SK-N-SH treated with all-trans-retinoic acid at 6 μM for 48 hours (cell line): ENCODE measurements around the gene RHEBL1.

ENCODE experiments used
- ATAC-seq: fragments of 200-7000 bp; cut with Tn5 transposase; 3 replicates; pipeline ENCODE4 v1.9.1; 2020; ENCODE audit warnings: mild to moderate bottlenecking, moderate library complexity
- ARNTL ChIP-seq: fragments of 450-650 bp; formaldehyde crosslinking; IDR thresholded peaks from 2 replicates; pipeline ENCODE4 v1.5.0; 2020; ENCODE audit warnings: low read depth, mild to moderate bottlenecking, moderate library complexity, borderline replicate concordance
- BACH2 ChIP-seq: fragments of 250-450 bp; sonication (Bioruptor Pico); IDR thresholded peaks from 2 replicates; pipeline ENCODE4 v1.9.0; 2021; ENCODE audit warnings: mild to moderate bottlenecking, borderline replicate concordance
- CSDC2 ChIP-seq: fragments of 250-450 bp; sonication (Bioruptor Pico); IDR thresholded peaks from 2 replicates; pipeline ENCODE4 v1.5.0; 2020; ENCODE audit warnings: mild to moderate bottlenecking, moderate library complexity
- ESRRG ChIP-seq: fragments of 250-450 bp; sonication (Bioruptor Pico); IDR thresholded peaks from 2 replicates; pipeline ENCODE4 v1.6.1; 2021; ENCODE audit warnings: mild to moderate bottlenecking
- GLIS3 ChIP-seq: fragments of 250-450 bp; sonication (Bioruptor Pico); IDR thresholded peaks from 2 replicates; pipeline ENCODE4 v1.5.0; 2020; ENCODE audit warnings: mild to moderate bottlenecking, moderate library complexity
- PPARA ChIP-seq: fragments of 250-450 bp; sonication (Bioruptor Pico); IDR thresholded peaks from 2 replicates; pipeline ENCODE4 v1.5.0; 2020; ENCODE audit warnings: mild to moderate bottlenecking, borderline replicate concordance
- RARB ChIP-seq: fragments of 250-450 bp; sonication (Bioruptor Pico); IDR thresholded peaks from 2 replicates; pipeline ENCODE4 v1.8.0; 2021; ENCODE audit warnings: mild to moderate bottlenecking, moderate library complexity
- SNAI2 ChIP-seq: fragments of 250-450 bp; sonication (Bioruptor Pico); IDR thresholded peaks from 2 replicates; pipeline ENCODE4 v1.5.0; 2020; ENCODE audit warnings: mild to moderate bottlenecking, moderate library complexity
- TOX ChIP-seq: fragments of 250-450 bp; sonication (Bioruptor Pico); IDR thresholded peaks from 2 replicates; pipeline ENCODE4 v1.8.0; 2021; ENCODE audit warnings: mild to moderate bottlenecking, moderate library complexity, borderline replicate concordance
- TSHZ2 ChIP-seq: fragments of 250-450 bp; sonication (Bioruptor Pico); IDR thresholded peaks from 2 replicates; pipeline ENCODE4 v1.5.0; 2020; ENCODE audit warnings: mild to moderate bottlenecking, moderate library complexity
- ZC3H10 ChIP-seq: fragments of 250-450 bp; sonication (Bioruptor Pico); IDR thresholded peaks from 2 replicates; pipeline ENCODE4 v1.5.1; 2021; ENCODE audit warnings: mild to moderate bottlenecking, moderate library complexity
- ZFP3 ChIP-seq: fragments of 250-450 bp; sonication (Bioruptor Pico); IDR thresholded peaks from 2 replicates; pipeline ENCODE4 v1.5.0; 2020; ENCODE audit warnings: mild to moderate bottlenecking, moderate library complexity
- ZFP30 ChIP-seq: fragments of 450-650 bp; formaldehyde crosslinking; IDR thresholded peaks from 2 replicates; pipeline ENCODE4 v1.5.0; 2022; ENCODE audit warnings: mild to moderate bottlenecking, moderate library complexity
- ZNF70 ChIP-seq: fragments of 450-650 bp; formaldehyde crosslinking; IDR thresholded peaks from 2 replicates; pipeline ENCODE4 v1.5.0; 2020; ENCODE audit warnings: mild to moderate bottlenecking, moderate library complexity
- ZNF8 ChIP-seq: fragments of 450-650 bp; formaldehyde crosslinking; IDR thresholded peaks from 2 replicates; pipeline ENCODE4 v1.5.0; 2020; ENCODE audit warnings: mild to moderate bottlenecking, moderate library complexity
- TF ChIP-seq, protein P1 (sequence below): fragments of 250-450 bp; sonication (Bioruptor Pico); IDR thresholded peaks from 2 replicates; pipeline ENCODE4 v1.5.1; 2021; ENCODE audit warnings: mild to moderate bottlenecking, moderate library complexity
- TF ChIP-seq, protein P2 (sequence below): fragments of 250-450 bp; sonication (Bioruptor Pico); IDR thresholded peaks from 2 replicates; pipeline ENCODE4 v1.8.0; 2020; ENCODE audit warnings: mild to moderate bottlenecking, moderate library complexity, borderline replicate concordance
- TF ChIP-seq, protein P3 (sequence below): fragments of 250-450 bp; sonication (Bioruptor Pico); IDR thresholded peaks from 2 replicates; pipeline ENCODE4 v1.5.1; 2020; ENCODE audit warnings: low read depth, mild to moderate bottlenecking, moderate library complexity

RHEBL1 gene

DNA sequence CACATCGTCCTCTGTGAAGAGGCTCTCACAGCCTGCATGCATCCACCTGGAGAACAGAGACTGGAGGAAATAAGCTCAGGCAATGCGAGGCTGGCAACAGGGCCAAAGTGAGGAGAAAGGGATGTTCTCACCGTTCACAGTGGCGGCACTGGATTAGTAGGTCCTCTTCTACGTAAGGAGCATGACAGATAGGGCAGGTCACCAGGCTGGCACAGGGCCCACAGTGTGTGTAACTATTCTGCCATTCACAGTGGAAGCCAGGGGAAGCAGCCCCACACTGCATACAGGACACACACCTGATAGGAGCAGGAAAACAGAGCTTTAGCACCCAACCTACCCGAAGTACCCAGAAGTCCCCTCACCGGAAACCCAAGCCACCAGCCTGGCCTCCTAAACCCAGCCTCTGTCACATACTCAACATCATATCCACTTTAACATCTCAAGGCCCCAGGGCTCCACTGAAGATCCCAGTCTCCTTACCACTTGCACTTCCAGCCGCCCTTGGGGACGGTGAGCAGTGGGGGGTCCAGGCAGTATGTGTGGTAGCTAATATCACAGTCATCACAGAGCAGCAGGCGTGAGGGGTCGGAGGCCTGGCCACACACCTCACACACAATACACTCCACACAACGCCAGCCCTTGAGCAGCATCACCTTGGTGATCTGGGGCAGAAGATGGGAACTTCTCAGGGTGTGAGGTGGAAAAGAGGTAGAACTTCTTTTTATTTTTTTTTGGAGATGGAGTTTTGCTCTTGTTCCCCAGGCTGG is 23.5 kb downstream of the RHEBL1 start:
- TF ChIP-seq SNAI2 (no peak), ZNF70 (CRISPR knock-in tag) (no peak), ESRRG (CRISPR knock-in tag) (no peak), ARNTL (CRISPR knock-in tag) (no peak), ZC3H10 (CRISPR knock-in tag) (no peak), TSHZ2 (CRISPR knock-in tag) (no peak), ZFP30 (CRISPR knock-in tag) (no peak), CSDC2 (CRISPR knock-in tag) (no peak), PPARA (CRISPR knock-in tag) (no peak), ZFP3 (no peak), ZNF8 (CRISPR knock-in tag) (no peak)
- TF ChIP-seq, protein P1, sequence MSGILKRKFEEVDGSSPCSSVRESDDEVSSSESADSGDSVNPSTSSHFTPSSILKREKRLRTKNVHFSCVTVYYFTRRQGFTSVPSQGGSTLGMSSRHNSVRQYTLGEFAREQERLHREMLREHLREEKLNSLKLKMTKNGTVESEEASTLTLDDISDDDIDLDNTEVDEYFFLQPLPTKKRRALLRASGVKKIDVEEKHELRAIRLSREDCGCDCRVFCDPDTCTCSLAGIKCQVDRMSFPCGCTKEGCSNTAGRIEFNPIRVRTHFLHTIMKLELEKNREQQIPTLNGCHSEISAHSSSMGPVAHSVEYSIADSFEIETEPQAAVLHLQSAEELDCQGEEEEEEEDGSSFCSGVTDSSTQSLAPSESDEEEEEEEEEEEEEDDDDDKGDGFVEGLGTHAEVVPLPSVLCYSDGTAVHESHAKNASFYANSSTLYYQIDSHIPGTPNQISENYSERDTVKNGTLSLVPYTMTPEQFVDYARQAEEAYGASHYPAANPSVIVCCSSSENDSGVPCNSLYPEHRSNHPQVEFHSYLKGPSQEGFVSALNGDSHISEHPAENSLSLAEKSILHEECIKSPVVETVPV (CRISPR knock-in tag): no peak
- TF ChIP-seq, protein P2, sequence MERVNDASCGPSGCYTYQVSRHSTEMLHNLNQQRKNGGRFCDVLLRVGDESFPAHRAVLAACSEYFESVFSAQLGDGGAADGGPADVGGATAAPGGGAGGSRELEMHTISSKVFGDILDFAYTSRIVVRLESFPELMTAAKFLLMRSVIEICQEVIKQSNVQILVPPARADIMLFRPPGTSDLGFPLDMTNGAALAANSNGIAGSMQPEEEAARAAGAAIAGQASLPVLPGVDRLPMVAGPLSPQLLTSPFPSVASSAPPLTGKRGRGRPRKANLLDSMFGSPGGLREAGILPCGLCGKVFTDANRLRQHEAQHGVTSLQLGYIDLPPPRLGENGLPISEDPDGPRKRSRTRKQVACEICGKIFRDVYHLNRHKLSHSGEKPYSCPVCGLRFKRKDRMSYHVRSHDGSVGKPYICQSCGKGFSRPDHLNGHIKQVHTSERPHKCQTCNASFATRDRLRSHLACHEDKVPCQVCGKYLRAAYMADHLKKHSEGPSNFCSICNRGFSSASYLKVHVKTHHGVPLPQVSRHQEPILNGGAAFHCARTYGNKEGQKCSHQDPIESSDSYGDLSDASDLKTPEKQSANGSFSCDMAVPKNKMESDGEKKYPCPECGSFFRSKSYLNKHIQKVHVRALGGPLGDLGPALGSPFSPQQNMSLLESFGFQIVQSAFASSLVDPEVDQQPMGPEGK: no peak
- TF ChIP-seq, all 23 proteins: peak for 0
- ATAC-seq: no peak

GRCh38 chr12:49044660-49045059 is 25.1 kb downstream of the RHEBL1 start:
- ATAC-seq: no peak
- TF ChIP-seq, protein P3, sequence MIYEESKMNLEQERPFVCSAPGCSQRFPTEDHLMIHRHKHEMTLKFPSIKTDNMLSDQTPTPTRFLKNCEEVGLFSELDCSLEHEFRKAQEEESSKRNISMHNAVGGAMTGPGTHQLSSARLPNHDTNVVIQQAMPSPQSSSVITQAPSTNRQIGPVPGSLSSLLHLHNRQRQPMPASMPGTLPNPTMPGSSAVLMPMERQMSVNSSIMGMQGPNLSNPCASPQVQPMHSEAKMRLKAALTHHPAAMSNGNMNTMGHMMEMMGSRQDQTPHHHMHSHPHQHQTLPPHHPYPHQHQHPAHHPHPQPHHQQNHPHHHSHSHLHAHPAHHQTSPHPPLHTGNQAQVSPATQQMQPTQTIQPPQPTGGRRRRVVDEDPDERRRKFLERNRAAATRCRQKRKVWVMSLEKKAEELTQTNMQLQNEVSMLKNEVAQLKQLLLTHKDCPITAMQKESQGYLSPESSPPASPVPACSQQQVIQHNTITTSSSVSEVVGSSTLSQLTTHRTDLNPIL (CRISPR knock-in tag): no peak
- TF ChIP-seq RARB: no peak
- TF ChIP-seq, all 23 proteins: peak for 0

- TF ChIP-seq TOX (CRISPR knock-in tag): no peak
- no peak for TF ChIP-seq ESRRG (CRISPR knock-in tag)
- TF ChIP-seq ZFP3: no peak
- ATAC-seq: peak; percentile 75
These were observed 25.9 kb downstream of the RHEBL1 start for GRCh38 chr12:49043856-49044258.

GRCh38 chr12:49043241-49043640 is 26.5 kb downstream of the RHEBL1 start:
- TF ChIP-seq, protein P3 (CRISPR knock-in tag): no peak
- TF ChIP-seq CSDC2 (CRISPR knock-in tag): no peak
- TF ChIP-seq TSHZ2 (CRISPR knock-in tag): no peak
- no peak for TF ChIP-seq ZNF70 (CRISPR knock-in tag)
- no peak for TF ChIP-seq ARNTL (CRISPR knock-in tag)
- TF ChIP-seq GLIS3 (CRISPR knock-in tag): no peak
- TF ChIP-seq ZNF8 (CRISPR knock-in tag): no peak
- TF ChIP-seq BACH2 (CRISPR knock-in tag): no peak
- ATAC-seq: no peak
